ENCODE results near the gene KLHDC8A. TPM values are rescaled to one million over a fixed set of nuclear protein-coding genes. Genes with fewer than 3 reads are reported as not detected.

The KLHDC8A gene
- polyA plus RNA-seq, 1 donor (not counting 4 experiments of a cell fraction or from before 2014, with no cell fraction given) = not detected

DNA sequence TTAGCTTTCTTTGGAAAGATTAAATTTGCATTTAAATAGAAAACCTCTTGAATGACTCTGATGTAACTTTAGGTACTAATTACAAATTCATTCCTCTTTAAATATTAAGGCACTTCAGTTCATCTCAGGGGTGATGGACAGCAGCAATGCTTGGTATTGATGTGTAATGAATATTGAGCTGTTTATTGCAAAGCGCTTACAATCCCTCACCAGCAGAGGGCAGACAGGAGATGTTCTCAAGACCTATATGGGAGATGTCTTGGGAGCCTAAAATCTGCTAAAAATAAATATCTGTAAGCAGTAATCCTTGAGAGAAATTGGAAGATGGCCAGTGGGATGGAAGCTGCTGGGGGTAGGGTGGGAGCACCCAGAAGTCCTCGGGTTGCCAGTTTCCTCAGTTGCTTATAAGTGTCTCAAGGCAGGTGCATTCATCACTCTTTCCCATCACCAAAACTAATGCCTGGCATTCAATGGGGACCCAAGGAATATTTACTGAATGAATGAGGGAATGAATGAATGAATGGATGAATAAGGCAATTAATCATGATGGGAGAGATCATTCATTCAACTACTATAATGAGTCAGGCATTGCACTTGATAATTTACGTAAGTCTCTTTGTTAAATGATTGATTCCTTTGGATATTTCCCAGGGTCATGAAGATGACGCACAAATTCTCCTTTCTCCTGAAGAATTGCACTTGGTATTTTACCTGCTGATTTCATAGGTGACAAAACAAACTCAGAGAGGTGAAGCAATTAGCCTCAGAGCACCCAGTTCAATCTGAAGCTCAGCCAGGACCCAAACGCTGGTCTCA lies 2.3 kb downstream of the KLHDC8A start:
- peak; percentile 58 for FAIRE-seq
- dilution Hi-C loops (cut with MboI; ENCODE audit: extremely low pct_ligation_motif_present, low sequenced_read_pairs) = no loop called here
- H3K27ac ChIP-seq (ENCODE audit: control insufficient read depth, insufficient read depth, low read length) = no peak overlapping the region

GRCh38 chr1:205353612-205354011 lies 3.1 kb downstream of the KLHDC8A start:
- FAIRE-seq = no peak

More for the DNA sequence above, 2.3 kb downstream of the KLHDC8A start:
- no peak overlapping the region for H3K9ac ChIP-seq (ENCODE audit: control insufficient read depth, extremely low read depth, insufficient read depth, low read length)
- no peaks in the 10 kb centered on the region for H3K36me3 ChIP-seq (ENCODE audit: control insufficient read depth in 2 of 2, extremely low read depth in 1 of 2, insufficient read depth in 2 of 2, low read length in 2 of 2)
- H2AFZ ChIP-seq (ENCODE audit: control insufficient read depth, low read length) = no peak overlapping the region
- H3K4me2 ChIP-seq (ENCODE audit: control insufficient read depth, extremely low read depth, insufficient read depth, low read depth, low read length) = no peak overlapping the region
- DNase-seq (ENCODE audit: low read depth, low spot score) = peak; percentile 35
- no peaks in the 10 kb centered on the region for H3K9me3 ChIP-seq (ENCODE audit: control insufficient read depth, low read depth, low read length)
- no peaks in the 10 kb centered on the region for H3K79me2 ChIP-seq (ENCODE audit: control insufficient read depth, insufficient read depth, low read length)
- peaks cover 11% of the 10 kb centered on the region for H3K27me3 ChIP-seq (ENCODE audit: control insufficient read depth, extremely low read depth, insufficient read depth, low read length)
- H3K9me1 ChIP-seq (ENCODE audit: control insufficient read depth, extremely low read depth, insufficient read depth, low read length) = no peaks in the 10 kb centered on the region
- TF ChIP-seq, protein P1, sequence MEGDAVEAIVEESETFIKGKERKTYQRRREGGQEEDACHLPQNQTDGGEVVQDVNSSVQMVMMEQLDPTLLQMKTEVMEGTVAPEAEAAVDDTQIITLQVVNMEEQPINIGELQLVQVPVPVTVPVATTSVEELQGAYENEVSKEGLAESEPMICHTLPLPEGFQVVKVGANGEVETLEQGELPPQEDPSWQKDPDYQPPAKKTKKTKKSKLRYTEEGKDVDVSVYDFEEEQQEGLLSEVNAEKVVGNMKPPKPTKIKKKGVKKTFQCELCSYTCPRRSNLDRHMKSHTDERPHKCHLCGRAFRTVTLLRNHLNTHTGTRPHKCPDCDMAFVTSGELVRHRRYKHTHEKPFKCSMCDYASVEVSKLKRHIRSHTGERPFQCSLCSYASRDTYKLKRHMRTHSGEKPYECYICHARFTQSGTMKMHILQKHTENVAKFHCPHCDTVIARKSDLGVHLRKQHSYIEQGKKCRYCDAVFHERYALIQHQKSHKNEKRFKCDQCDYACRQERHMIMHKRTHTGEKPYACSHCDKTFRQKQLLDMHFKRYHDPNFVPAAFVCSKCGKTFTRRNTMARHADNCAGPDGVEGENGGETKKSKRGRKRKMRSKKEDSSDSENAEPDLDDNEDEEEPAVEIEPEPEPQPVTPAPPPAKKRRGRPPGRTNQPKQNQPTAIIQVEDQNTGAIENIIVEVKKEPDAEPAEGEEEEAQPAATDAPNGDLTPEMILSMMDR (optimal IDR thresholded peaks at IDR 0.05 in 1 of 3, IDR thresholded peaks at IDR 0.05 in 1 of 3, conservative IDR thresholded peaks at IDR 0.05 in 1 of 3; ENCODE audit: extremely low read depth in 1 of 3, insufficient read depth in 2 of 3, low read length in 3 of 3) = peak; percentile 65 to 80 (median 79)
- no peak for TF ChIP-seq EZH2 (IDR thresholded peaks at IDR 0.05; ENCODE audit: low read length)
- no peaks in the 10 kb centered on the region for H4K20me1 ChIP-seq (ENCODE audit: control insufficient read depth, extremely low read depth, insufficient read depth, low read length)
- H3K4me1 ChIP-seq (ENCODE audit: control insufficient read depth, extremely low read depth, insufficient read depth, low read length) = no peaks in the 10 kb centered on the region
- H3K4me3 ChIP-seq (ENCODE audit: control insufficient read depth in 2 of 3, extremely low read depth in 1 of 3, insufficient read depth in 2 of 3, low read depth in 1 of 3, low read length in 3 of 3) = no peak overlapping the region

More at GRCh38 chr1:205353612-205354011, 3.1 kb downstream of the KLHDC8A start:
- TF ChIP-seq, protein P1 (optimal IDR thresholded peaks at IDR 0.05 in 1 of 3, IDR thresholded peaks at IDR 0.05 in 1 of 3, conservative IDR thresholded peaks at IDR 0.05 in 1 of 3; ENCODE audit: extremely low read depth in 1 of 3, insufficient read depth in 2 of 3, low read length in 3 of 3) = no peak
- TF ChIP-seq EZH2 (IDR thresholded peaks at IDR 0.05; ENCODE audit: low read length) = no peak
- H3K36me3 ChIP-seq (ENCODE audit: control insufficient read depth in 2 of 2, extremely low read depth in 1 of 2, insufficient read depth in 2 of 2, low read length in 2 of 2) = no peaks in the 10 kb centered on the region
- DNase-seq (ENCODE audit: low read depth, low spot score) = no peak
- dilution Hi-C loops (cut with MboI; ENCODE audit: extremely low pct_ligation_motif_present, low sequenced_read_pairs) = no loop called here
- H3K9me1 ChIP-seq (ENCODE audit: control insufficient read depth, extremely low read depth, insufficient read depth, low read length) = no peaks in the 10 kb centered on the region
- H3K4me3 ChIP-seq (ENCODE audit: control insufficient read depth in 2 of 3, extremely low read depth in 1 of 3, insufficient read depth in 2 of 3, low read depth in 1 of 3, low read length in 3 of 3) = no peak overlapping the region
- H3K9me3 ChIP-seq (ENCODE audit: control insufficient read depth, low read depth, low read length) = no peaks in the 10 kb centered on the region
- H2AFZ ChIP-seq (ENCODE audit: control insufficient read depth, low read length) = no peak overlapping the region
- H3K27me3 ChIP-seq (ENCODE audit: control insufficient read depth, extremely low read depth, insufficient read depth, low read length) = peaks cover 14% of the 10 kb centered on the region
- no peaks in the 10 kb centered on the region for H4K20me1 ChIP-seq (ENCODE audit: control insufficient read depth, extremely low read depth, insufficient read depth, low read length)
- no peak overlapping the region for H3K27ac ChIP-seq (ENCODE audit: control insufficient read depth, insufficient read depth, low read length)
- no peak overlapping the region for H3K4me2 ChIP-seq (ENCODE audit: control insufficient read depth, extremely low read depth, insufficient read depth, low read depth, low read length)
- H3K4me1 ChIP-seq (ENCODE audit: control insufficient read depth, extremely low read depth, insufficient read depth, low read length) = no peaks in the 10 kb centered on the region
- no peak overlapping the region for H3K9ac ChIP-seq (ENCODE audit: control insufficient read depth, extremely low read depth, insufficient read depth, low read length)
- H3K79me2 ChIP-seq (ENCODE audit: control insufficient read depth, insufficient read depth, low read length) = no peaks in the 10 kb centered on the region

Data from keratinocyte (primary cell).